Nucleus accumbens (tissue), 56 donors: Measurements from ENCODE around the gene ZNF541.

Experiments
- DNase-seq, 56 donors: peaks; one replicate each; lab custom pipeline; 2025; lab: John Stamatoyannopoulos, UW

ZNF541 gene

GRCh38 chr19:47573071-47574026 lies at the start of gene ZNF541:
Gene ZNF541, minus strand, starts transcription at chr19:47573148. Its CDS starts 17,292 bp downstream, at chr19:47555856.
- DNase-seq = peak in 51 of 56 donors; percentile 1 to 88 (median 47)

DNA sequence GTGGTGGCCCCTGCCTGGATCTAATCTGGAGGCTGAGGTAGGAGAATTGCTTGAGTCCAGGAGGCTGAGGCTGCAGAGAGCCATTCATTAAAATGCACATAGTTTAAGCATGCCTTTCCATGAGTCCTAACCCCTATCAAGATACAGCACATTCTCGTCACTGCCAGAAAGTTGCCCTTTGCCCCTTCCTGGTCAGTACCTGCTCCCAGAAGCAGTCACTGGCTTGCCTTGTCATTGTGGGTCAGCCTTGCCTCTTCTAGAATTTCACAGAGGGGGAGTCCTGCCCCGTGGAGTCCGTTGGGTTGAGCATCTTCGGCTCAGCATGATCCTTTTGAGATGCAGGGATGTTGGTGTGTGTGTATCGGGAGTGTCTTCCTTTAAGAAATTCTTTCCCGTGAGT lies 46.8 kb upstream of the ZNF541 start:
- no peak for DNase-seq

GRCh38 chr19:47618771-47619170 lies 45.8 kb upstream of the ZNF541 start:
- peak in 9 of 56 donors; percentile 2 to 51 (median 19) for DNase-seq

GRCh38 chr19:47615714-47616113 lies 42.8 kb upstream of the ZNF541 start:
- DNase-seq = peak in 47 of 56 donors; percentile 9 to 84 (median 66)

GRCh38 chr19:47615230-47615629 lies 42.3 kb upstream of the ZNF541 start:
- no peak for DNase-seq

GRCh38 chr19:47614559-47614958 lies 41.6 kb upstream of the ZNF541 start:
- DNase-seq = no peak

DNA sequence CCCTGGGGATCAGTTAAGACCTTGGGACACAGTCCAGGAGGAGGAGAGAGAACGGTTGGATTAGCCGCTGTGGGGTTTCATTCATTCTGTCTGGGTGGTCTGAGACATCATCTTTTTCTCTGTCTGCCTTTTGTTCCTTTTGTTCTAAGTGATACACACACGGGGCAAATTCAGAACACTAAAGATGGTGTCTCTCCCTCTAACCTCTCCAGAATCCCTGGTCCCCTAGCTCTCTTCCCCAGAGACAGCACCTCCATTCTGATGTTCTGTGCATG lies 41.0 kb upstream of the ZNF541 start:
- DNase-seq = no peak

DNA sequence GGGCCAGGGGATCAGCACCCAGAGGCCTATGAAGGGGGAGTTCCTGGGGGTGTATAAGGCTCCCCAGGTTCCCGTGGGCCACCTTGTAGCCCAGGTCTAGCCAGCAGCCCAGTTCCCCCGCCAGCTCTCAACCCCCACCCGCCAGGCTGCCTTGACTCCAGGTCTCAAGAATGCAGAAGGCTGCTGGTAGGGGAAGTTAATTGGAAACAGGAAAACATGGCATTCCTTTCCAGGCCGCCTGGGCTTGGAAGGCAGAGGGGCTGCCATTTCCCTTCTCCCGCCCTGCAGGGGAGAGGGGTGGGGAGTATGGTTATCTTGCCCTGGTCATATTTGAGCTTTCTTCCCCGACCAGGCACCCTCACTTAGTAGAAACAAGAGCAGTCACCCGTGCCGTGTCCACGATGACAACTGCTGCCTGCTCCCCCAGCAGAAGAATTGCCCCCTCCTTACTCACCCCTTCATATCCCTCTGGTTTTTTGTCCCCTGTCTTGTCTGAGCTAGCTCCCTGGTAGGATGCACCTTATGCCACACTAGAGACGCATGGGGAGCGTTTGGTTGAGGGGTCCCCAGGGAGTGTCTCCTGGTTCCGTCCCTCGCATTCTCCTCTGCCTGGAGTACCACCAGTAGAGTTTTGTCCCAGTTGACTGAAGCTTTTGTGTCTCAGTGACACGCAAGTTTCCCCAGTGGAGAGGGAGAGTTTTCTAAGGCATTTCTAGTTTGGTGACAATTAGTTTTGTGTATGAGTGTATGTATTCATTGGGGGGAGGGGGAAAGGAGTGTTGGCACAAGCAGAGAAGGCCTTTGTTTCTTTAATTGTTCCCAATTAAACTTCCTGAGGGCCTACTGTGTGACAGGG lies 40.4 kb upstream of the ZNF541 start:
- peak in 13 of 56 donors; percentile 8 to 58 (median 34) for DNase-seq

DNA sequence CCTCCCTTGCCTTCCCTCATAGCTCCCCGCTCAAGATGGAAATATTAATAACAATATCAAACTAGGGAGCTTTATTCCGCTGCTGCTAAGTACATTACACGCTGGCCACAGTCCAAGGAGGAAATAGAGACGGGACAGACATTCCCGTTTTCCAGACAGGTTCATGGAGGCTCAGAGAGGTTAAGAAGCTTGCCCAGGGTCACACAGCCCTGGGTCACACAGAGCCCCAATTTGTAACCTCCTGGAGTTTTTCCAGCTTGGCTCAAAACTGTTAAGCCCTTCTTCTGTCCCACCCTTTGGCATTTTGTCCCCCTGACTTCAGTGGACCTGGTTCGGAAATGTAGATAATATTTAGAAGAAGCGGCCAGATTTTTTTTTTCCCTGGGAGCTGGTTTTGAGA lies 38.0 kb upstream of the ZNF541 start:
- no peak for DNase-seq

DNA sequence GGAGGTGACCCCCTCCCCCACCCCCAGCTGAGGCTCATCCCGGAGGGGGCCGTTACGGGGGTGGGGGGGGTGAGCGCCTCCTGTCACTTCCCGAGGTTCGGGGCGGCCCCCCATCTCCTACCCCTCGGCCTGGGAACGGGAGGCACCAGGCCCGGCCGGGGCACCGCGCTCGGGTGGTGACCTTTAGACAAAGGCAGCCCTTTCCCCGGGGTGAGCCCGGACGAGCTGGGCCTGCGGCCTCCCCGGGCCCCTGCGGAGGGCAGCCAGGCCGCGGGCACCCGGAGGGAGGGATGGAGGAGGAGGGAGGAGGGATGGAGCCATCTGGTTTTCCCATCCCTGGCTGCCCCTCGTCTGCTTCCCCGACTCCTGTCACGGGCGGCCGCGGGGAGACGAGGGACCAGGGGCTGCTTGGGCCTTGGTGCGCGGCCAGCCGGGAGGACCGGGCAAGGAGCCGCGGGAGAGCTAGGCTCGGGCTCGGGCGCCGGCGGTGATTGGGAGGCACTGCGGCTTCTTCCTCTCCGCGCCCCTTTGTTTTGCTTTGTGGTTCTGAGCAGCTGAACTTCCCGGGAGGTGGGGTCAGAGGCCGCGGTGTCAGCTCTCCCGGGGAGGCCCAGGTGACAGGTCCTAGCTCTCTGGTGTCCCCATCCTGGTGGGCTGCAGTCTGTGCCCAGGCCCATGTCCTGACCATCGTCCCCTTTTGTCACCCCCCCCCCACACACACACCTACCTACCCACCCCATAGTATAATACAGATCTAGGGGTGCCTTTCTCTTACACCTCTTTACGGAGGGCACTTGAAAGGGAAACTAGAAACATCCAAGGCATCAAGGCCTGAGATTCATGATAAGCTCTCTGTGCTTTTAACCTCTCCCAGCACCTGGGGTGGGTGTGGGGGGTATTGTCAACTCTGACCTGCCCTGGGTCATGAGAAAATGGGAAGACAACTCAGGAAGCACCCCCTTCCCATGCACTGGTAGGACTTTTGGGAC lies 37.3 kb upstream of the ZNF541 start:
- peak in 41 of 56 donors; percentile 6 to 68 (median 38) for DNase-seq

DNA sequence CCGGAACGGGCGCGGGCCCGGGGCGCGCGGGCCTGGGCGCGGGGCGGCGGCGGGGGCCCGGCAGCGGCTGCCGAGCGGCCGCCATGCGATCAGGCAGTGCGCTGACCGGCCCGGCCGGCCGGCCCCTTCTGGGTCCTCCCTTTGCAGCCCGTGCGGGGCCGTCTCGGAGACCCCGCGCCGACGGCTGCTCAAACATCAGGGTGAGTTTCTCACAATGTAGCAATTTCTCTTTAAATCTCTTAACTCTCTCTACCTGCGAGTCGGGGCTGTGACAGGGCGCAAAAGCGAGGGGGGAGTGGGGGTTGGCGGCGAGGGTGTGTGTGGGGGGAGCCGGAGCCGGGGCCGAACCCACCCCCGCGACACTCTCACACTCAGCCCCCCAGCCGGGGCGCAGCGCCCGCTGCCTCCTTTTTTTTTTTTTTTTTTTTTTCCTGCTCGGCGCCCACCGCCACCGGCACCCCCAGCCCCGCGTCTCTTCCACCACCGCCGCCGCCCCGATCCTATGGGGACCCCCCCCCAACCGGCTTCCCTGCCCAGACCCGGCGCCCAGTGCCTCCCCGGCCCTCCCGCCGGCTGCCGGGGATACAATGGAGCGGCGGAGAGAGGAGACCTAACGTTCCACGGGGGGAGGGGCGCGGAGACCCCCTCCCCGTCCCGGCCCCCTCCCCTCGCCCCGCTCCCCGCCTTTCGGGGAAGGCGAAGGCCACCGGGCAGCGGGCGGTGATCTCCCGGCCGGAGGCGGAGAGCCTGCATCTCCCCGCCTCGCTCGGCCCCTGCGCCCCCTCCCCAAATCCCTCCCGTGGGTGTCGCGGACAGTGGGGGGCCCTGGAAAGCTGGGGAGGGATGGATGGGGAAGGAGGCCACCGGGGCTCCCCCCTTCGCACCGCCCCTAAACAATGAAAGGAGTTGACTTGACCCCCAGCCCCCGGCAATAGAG lies 36.3 kb upstream of the ZNF541 start, which contains the start of gene BICRA:
TSS of gene BICRA (plus strand) at position 166 of the 937 bp plus-strand sequence. CDS start 64,441 bp downstream, outside the sequence.
- peak in 51 of 56 donors; percentile 20 to 86 (median 71) for DNase-seq

DNA sequence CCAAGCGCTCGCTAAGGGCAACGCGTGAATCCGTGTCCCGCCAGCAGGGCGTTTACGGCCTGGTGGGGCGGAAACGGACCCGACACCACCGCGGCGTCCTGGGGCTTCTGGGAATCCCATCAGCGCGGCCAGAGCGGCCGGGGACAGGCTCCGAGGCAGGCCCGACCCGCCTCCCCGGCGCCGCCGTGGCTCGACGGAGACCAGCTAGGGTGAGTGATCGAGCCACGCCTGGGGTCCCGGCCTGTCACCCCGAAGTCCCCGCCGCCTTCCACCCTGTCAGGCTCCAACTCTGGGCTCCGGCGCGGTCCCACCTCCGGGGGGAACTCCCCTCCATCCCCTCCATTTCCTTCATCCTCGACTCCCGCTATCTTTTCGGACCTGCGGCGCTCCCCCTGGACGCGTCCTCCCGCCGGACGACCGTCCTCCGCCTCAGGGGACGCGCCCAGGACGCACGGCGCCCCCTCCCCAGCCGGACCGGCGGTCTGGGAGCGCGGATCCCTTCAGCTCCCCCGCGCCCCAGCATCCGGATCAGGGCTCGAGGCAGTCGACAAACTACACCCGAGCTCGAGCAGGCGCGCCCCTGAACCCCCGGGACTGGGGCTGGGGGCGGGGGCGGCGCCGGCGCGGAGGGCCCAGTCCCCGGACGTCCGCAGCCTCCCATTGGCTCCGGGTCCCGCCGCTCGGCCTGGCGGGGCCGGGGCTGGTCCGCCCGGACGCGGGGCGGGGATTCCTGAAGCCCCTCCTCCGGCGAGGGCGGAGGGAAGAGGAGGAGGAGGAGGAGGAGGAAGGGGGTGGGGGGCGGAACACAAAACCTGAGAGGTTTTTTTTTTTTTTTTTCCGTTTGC lies 35.3 kb upstream of the ZNF541 start:
- peak; percentile 43 to 95 (median 87) for DNase-seq

- DNase-seq = peak in 1 of 56 donors; percentile 42
These were observed 34.7 kb upstream of the ZNF541 start for GRCh38 chr19:47607564-47608073.

DNA sequence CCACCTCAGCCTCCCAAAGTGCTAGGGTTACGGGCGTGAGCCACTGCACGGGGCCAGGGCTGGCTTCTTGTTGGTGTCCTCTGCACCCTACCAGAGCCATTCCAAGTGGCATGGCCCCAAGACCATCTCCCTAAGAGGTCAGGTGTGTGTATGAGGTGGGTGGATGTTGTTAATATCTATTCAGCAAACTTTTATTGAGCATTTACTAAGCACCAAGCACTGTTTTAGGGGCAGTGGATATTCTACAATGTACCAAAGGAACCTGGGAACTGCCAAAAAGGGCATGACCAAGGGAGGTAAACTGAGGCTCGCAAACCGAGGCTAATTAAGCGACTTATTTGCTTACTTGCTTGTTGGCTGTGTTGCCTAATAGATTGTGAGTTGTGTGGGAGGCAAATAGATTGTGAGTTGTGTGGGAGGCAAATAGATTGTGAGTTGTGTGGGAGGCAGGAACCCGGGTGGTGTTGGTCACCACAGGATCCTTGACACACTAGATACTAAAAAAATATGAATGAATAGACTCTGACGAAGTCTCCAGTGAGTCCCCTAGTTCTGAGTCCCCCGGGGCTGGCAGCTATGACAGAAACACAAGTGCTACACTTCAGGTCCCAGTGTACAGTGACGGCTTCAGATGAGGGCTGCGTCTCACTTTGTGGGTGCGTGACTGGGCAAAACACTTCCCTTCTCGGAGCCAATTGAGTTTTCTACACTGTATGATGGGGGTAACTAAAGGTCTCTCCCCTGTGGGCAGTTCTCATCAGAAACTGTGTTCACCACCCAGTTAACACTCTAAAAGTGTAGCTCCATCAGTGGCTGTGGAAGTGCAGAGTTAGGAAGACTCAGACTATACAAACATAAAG lies 31.0 kb upstream of the ZNF541 start:
- DNase-seq = no peak

GRCh38 chr19:47601180-47601904 lies 28.4 kb upstream of the ZNF541 start:
- DNase-seq = no peak
